Measurements from ENCODE around the gene USP32.

DNA sequence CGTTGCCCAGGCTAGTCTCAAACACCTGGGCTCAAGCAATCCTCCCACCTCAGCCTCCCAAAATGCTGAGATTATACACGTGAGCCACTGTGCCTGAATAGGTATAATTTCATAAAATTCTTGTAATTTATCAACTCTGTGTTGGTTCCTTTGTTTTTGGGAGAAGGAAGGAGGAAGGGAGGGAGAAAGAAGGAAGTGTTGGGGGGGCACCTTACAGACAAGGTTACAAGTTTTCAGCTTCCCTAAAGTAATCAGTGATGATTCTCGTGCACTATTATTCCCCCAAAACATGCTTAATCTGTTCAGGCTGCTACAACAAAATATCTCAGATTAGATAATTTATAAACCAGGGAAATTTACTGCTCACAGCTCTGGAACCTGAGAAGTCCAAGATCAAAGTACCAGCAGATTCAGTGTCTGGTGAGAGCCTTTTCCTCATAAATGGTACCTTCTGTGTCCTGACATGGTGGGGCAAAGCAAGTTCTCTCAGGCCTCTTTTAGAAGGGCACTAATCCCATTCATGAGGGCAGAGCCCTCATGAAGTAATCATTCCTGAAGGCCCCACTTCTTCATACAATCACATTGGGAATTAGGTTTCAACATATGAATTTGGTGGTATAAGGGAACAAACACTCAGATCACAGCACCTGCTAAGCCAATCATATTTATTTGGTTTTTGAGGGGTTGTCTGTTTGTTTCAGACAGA lies 28.1 kb downstream of the USP32 start:
- TF ChIP-seq CTCF (IDR thresholded peaks at IDR 0.05) (no peak), POLR2A (IDR thresholded peaks at IDR 0.05) (no peak)
